Bone marrow (tissue), 2 donors: ENCODE results near the gene MINDY3.
A peak's percentile ranks its signal among the peaks of the same experiment; 100 is the strongest.
"Not testable (repeated sequence)": the region's sequence is repeated elsewhere in the genome, so short reads cannot be mapped to it uniquely, and the experiment has no call there.

Experiments used
- DNase-seq, 2 donors: peaks; one replicate each; lab custom pipeline; 2025; lab: John Stamatoyannopoulos, UW

MINDY3 gene

GRCh38 chr10:15859906-15860691 lies at the start of gene MINDY3:
MINDY3 (minus strand) TSS chr10:15860507; CDS start chr10:15860299, 208 bp downstream.
- peak; percentile 61 to 67 for DNase-seq

DNA sequence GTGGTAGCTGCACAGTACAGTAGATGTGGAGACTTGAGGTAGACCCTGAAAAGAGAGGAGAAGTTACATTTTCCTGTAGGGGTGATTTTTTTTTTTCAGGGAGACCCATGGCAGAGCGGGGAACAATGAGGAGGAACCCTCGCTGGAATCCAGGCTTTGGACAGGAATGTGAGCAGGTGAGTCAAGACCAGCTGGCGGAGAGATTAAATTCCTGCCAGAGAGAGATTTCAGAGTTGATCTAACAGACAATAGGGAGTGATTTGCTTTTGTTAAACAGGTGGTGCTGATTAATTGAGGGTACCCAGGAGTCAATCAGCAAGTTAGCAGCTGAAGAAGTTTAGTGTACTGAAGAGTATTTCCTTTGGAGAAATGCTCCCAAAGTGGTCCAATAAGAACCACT lies 41.6 kb upstream of the MINDY3 start:
- DNase-seq, result no peak

GRCh38 chr10:15898046-15898445 lies 37.7 kb upstream of the MINDY3 start:
- DNase-seq, result no peak

DNA sequence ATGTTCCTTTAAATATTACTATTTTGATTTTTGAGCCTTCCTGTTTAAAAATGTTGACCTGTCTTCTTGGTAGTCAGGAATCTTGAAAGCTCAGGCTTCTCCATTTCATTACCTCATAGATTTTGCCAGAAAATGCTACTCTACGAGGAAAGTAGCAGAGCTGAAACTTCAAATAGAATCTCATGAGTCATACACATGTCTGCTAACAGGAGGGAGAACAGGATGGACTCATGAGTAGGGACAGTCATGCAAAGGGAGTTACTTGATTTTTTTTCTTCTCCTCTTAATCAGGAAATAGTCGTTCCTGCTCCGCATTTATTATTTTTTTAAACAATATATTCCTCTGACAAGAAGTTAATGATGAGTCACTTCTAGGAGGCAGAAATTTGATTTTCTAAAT lies 37.0 kb upstream of the MINDY3 start:
- no peak for DNase-seq

DNA sequence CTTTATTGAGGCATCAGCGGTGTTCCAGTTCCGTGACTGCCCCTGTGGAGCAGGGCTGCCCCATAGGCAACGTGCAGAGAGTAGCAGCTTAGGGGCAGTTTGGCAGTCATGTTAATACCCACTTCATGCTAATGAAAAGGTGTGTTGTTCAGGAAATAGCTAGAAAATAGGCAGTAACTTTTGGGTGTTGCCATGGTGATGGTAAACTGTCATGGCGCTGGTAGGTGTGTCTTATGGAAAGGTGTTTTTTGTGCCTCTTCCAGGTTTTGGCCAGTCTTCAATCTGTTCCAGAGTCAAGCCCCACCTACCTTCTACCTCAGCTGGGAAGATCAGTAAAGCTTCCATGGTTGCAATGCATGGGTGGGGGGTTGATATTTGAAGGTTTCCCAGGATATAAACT lies 36.3 kb upstream of the MINDY3 start:
- DNase-seq, result no peak

- no peak for DNase-seq
Measured at GRCh38 chr10:15884447-15884846, 24.1 kb upstream of the MINDY3 start.

DNA sequence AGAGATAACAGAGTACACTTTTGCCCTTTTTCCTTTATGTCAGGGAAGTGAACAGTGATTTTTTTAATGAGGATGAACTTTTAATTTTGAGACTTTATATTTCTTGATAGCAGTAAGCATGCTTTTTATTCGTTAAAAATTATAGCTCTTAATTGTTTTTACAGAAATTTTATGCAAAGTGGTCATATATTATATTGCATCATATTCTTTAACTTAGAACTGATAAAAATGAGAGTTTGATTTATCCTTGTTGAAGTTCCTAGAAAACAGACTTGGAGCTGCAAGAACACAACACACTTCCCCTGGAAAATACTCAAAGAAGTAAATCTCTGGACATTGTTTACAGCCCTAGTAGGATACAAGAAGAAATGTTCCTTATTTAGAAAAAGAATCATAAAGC lies 21.2 kb upstream of the MINDY3 start:
- no peak for DNase-seq

DNA sequence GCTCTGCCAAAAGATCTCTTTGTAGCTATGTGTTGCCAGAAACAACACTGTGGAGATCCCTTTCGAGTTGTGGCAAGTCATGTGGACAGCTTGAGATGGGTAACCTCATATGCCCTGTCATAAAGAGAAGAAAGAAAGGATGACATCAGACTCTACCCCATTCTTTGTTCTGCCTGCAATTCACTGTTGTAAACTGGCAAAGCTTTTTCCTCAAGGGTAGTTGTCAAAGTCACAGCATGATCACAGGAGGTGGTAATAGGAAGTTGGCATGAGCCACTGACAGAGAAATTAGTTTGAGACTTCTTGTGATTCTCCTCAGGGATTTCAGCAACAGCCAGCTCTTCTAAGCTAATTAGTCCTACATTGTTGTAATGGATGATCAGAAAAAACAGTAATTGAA lies 19.4 kb upstream of the MINDY3 start:
- DNase-seq, result no peak

GRCh38 chr10:15879058-15879457 lies 18.8 kb upstream of the MINDY3 start:
- peak in 1 of 2 donors; percentile 14 for DNase-seq

- DNase-seq, result no peak
Measured at GRCh38 chr10:15877836-15878576, 17.7 kb upstream of the MINDY3 start.

GRCh38 chr10:15876274-15876673 lies 16.0 kb upstream of the MINDY3 start:
- DNase-seq, result not testable (repeated sequence)

GRCh38 chr10:15872645-15873044 lies 12.3 kb upstream of the MINDY3 start:
- not testable (repeated sequence) for DNase-seq

DNA sequence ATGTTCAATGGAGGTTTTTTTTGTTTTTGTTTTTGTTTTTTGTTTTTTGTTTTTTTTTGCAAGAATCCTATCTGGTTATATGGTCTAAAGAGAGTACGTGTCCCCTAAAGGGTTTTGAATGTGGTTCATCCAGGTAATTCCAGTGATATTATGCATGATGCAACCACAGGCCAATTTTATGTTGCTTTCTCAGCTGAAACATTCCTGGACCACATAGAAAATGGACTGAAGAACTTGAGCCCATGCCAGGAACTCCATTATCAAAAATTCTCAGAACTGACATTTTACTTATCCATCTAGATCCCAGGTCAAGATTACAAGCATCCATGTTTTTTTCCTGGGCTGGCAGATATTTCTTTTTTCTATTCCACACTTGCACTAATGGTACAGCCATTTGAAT lies 11.5 kb upstream of the MINDY3 start:
- no peak for DNase-seq

DNA sequence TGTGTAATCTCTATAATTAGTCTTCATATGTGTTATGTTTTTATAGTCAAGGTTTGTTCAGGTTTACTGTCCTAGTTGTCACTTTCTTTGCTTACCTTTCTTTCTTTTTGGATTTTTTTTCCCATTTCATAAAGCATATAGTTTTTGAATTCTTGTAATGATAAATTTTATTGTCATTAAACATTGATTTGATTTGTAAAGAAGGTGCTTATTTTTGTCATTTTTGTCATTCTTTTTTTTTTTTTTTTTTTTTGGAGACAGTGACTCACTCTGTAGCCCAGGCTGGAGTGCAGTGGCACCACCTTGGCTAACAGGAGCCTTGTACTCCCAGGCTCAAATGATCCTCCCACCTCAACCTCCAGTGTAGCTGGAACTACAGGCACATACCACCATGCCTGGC lies 9.6 kb upstream of the MINDY3 start:
- DNase-seq, result no peak

GRCh38 chr10:15868006-15868405 lies 7.7 kb upstream of the MINDY3 start:
- DNase-seq, result no peak

- no peak for DNase-seq
Measured at GRCh38 chr10:15865304-15865703, 5.0 kb upstream of the MINDY3 start.

- no peak for DNase-seq
Measured at GRCh38 chr10:15864419-15864818, 4.1 kb upstream of the MINDY3 start.

DNA sequence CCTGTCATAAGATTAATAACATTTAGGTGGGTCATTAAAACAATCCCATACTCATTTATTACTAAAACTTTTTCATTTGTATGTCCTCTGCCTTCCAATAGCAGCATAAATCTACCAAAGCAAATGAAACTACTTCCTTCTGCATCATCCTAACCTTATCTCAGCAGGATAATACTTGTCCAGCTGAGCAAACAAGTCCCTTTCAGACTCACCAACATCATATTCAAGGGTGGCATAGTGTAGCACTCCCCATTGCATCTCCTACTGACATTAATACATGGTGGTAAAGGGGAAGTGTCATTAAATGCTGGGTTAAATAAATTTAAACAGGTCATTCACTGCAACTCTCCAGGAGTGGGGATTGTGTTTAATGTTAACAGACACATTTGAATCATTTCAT lies 3.4 kb upstream of the MINDY3 start:
- no peak for DNase-seq

DNA sequence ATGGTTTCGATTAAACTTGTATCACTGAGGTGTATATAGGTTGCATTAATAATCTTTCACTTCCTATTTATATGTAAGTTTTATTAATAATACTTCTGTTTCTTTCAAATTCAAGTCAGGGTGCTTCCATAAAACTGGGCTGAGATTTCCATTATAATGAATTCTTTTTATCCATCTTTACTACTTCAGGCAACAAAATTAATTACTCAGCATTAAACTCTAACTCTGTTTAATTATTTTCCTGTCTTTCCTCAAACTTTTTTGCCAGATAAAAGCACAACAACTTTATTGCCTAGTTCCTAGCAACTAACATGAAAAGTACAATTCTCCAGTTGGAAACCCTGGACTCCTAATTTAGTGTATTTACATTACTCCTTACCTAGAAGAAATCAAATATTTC lies 3.0 kb upstream of the MINDY3 start:
- no peak for DNase-seq

DNA sequence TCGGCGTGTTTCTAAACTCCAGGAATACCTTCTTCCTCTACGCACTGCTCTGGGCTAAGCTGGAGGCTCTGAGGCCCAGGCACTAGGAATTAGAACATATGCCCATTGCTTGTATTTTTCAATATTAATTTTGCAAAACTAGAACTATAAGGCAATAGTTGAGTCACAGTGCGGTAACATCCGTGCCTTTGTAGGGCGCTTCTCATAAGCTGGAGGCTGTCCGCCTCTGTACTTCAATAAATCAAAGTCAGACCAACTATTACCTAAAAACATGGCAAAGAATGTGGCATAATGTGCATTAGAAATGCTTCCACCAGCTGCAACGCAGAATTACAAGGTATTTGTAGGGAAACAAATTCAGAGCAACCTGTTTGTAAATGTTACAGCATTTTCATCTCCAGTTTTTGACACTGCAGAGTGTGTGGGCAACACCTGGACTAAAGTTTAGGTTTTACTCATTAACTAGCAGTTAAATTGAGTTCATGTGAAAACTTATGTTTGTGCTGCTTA lies 440 bp upstream of the MINDY3 start:
- DNase-seq, result no peak

DNA sequence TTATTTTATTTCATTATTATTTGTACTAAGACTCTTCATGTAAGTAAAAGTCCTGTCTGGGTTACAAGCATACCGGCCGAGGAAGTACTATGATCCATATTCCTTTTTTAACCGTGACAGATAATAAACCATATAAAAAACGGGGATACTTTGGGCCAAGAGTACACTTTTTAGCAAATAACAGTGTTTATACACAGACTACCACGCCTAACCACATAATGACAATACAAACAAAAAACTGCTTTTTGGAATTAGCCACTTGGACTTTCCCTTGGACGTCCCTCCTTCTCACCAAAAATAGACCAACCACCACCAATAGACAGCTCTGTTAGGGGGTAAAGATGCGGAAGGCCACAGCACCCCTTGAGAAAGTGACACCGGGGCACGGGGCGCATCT lies 800 bp downstream of the MINDY3 start:
- no peak for DNase-seq

DNA sequence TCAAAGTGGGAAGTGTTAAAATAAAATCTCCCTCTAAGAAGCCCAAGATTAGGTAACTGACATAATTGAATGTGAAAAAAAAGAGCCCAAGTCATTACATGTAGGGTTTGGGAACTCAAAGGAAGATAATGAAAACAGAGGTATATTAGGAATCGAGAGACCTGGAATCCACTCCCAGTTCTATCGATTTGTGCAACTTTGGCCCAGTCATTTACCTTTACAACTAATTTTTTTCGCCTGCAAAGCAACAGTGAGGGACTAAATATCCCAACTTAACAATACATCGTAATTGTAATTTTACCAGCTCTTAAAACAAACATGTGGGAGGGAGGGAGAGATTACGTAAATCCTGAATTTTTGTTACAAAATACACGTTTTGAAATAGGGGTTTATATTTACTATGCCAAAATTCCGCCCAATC lies 1.4 kb downstream of the MINDY3 start:
- no peak for DNase-seq

- DNase-seq, result no peak
Measured at GRCh38 chr10:15857107-15857575, 3.2 kb downstream of the MINDY3 start.
